Suprapubic skin (tissue), 3 donors: ENCODE results near the gene KCNG2.

ENCODE experiments used
- CTCF ChIP-seq, 2 donors: fragments of 200-600 bp in 1 of 2; fragments of 450-650 bp in 1 of 2; sonication (generic) in 1 of 2; IDR thresholded peaks; one replicate each; pipeline ENCODE4 v1.5.1; 2016 to 2019; ENCODE audit warnings: antibody characterized with exemption in 2 of 2, mild to moderate bottlenecking in 1 of 2, moderate library complexity in 1 of 2
- POLR2AphosphoS5 ChIP-seq, 3 donors: sonication (generic); formaldehyde crosslinking; IDR thresholded peaks; one replicate each; pipeline ENCODE4 v1.6.1; 2017; ENCODE audit warnings: antibody characterized with exemption in 3 of 3

DNA sequence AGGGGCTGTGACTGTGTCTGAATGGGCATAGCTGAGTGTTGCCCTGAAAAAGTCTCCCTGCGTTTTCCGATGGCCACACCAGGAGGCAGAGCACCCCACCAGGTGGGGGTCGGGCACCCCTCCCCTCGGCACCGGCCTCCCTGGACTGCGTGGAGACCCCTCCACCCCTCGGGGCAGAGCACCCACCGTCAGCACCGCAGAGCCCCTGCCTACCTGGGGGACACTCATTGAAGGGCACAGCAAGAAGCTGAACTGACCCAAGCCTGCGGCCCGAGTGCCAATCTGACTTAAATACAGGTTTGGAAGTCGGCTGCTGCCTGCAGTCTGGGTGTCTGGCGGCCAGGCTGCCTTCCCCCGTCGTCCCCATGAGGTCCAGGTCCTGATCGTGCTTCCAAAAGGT, 69.9 kb downstream of the KCNG2 start:
- TF ChIP-seq CTCF (IDR thresholded peaks at IDR 0.05) (no peak), POLR2AphosphoS5 (IDR thresholded peaks at IDR 0.05) (no peak)
